Parathyroid adenoma (tissue), 2 donors: Measurements from ENCODE around the gene CGB5.
"Not testable (repeated sequence)": the region's sequence is repeated elsewhere in the genome, so short reads cannot be mapped to it uniquely, and the experiment has no call there.

Source experiments
- H2AFZ ChIP-seq: fragments of 300-600 bp; sonication (generic); one replicate; pipeline ENCODE4 v1.7.0; 2017; ENCODE audit warnings: antibody characterized with exemption, mild to moderate bottlenecking
- H3K27ac ChIP-seq: fragments of 300-600 bp; sonication (generic); one replicate; pipeline ENCODE4 v1.7.0; 2017
- H3K27me3 ChIP-seq: fragments of 300-600 bp; sonication (generic); one replicate; pipeline ENCODE4 v1.7.0; 2017; ENCODE audit warnings: low read length; ENCODE audit not compliant: control insufficient read depth, insufficient read depth
- H3K36me3 ChIP-seq: fragments of 300-600 bp; sonication (generic); one replicate; pipeline ENCODE4 v1.7.0; 2017; ENCODE audit warnings: low read length; ENCODE audit not compliant: control insufficient read depth, insufficient read depth
- H3K4me1 ChIP-seq: fragments of 300-600 bp; sonication (generic); one replicate; pipeline ENCODE4 v1.7.0; 2017; ENCODE audit warnings: control low read depth
- H3K4me2 ChIP-seq: fragments of 300-600 bp; sonication (generic); one replicate; pipeline ENCODE4 v1.7.0; 2017; ENCODE audit warnings: low read length
- H3K4me3 ChIP-seq: fragments of 300-600 bp; sonication (generic); one replicate; pipeline ENCODE4 v1.7.0; 2017; ENCODE audit warnings: low read depth, low read length
- H3K79me2 ChIP-seq: fragments of 300-600 bp; sonication (generic); one replicate; pipeline ENCODE4 v1.7.0; 2017; ENCODE audit warnings: control low read depth
- H3K9ac ChIP-seq: fragments of 300-600 bp; sonication (generic); one replicate; pipeline ENCODE4 v1.7.0; 2017; ENCODE audit warnings: mild to moderate bottlenecking
- H3K9me3 ChIP-seq: fragments of 300-600 bp; sonication (generic); one replicate; pipeline ENCODE4 v1.7.0; 2017; ENCODE audit warnings: low read length; ENCODE audit not compliant: control insufficient read depth
- CTCF ChIP-seq: fragments of 300-600 bp; sonication (generic); IDR thresholded peaks from one replicate; pipeline ENCODE4 v1.7.0; 2017; ENCODE audit warnings: antibody characterized with exemption, mild to moderate bottlenecking
- donor health status: primary hyperparathyroidism.

The CGB5 gene

GRCh38 chr19:49050376-49051033, 6.9 kb downstream of the CGB5 start:
- not testable (repeated sequence) for H3K4me2 ChIP-seq

GRCh38 chr19:49056101-49056901, 12.7 kb downstream of the CGB5 start:
- Histone ChIP-seq H3K4me3 (peak overlapping the region; percentile 70), H3K27ac (no peak overlapping the region), H3K9ac (no peak overlapping the region), H3K9me3 (no peaks in the 10 kb centered on the region), H3K4me2 (peak overlapping the region; percentile 99), H3K79me2 (no peaks in the 10 kb centered on the region), H3K27me3 (no peaks in the 10 kb centered on the region), H3K4me1 (peaks cover 4% of the 10 kb centered on the region), H2AFZ (peak overlapping the region; percentile 91), H3K36me3 (no peaks in the 10 kb centered on the region)
- TF ChIP-seq CTCF = peak; percentile 34

More at GRCh38 chr19:49050376-49051033, 6.9 kb downstream of the CGB5 start:
- H3K4me3 ChIP-seq, H3K9ac ChIP-seq, H3K4me1 ChIP-seq, H3K27ac ChIP-seq, H3K9me3 ChIP-seq, H3K79me2 ChIP-seq, H3K36me3 ChIP-seq, H2AFZ ChIP-seq, H3K27me3 ChIP-seq: not testable (repeated sequence)

GRCh38 chr19:49056902-49057596, 13.4 kb downstream of the CGB5 start:
- H3K79me2 ChIP-seq, H3K9me3 ChIP-seq, H3K4me1 ChIP-seq, H3K9ac ChIP-seq, H3K27ac ChIP-seq, H3K27me3 ChIP-seq, H3K36me3 ChIP-seq: not testable (repeated sequence)
- H3K4me2 ChIP-seq = peak overlapping the region; percentile 99
- H3K4me3 ChIP-seq = peak overlapping the region; percentile 70
- H2AFZ ChIP-seq = peak overlapping the region; percentile 91

GRCh38 chr19:49057636-49058234, 14.1 kb downstream of the CGB5 start, which contains the start of gene CGB7:
Gene CGB7 (minus strand): TSS chr19:49057749. CDS start chr19:49055375, 2,374 bp downstream.
- H2AFZ ChIP-seq = peak within 1 kb of the TSS; percentile 91
- H3K4me1 ChIP-seq = peaks cover 4% of the 10 kb centered on the region
- H3K4me3 ChIP-seq = peak within 1 kb of the TSS; percentile 70
- H3K9me3 ChIP-seq = no peaks in the 10 kb centered on the region
- no peak within 1 kb of the TSS for H3K9ac ChIP-seq
- H3K4me2 ChIP-seq = peak within 1 kb of the TSS; percentile 99
- no peak within 1 kb of the TSS for H3K27ac ChIP-seq
- no peaks in the 10 kb centered on the region for H3K79me2 ChIP-seq
- no peak for TF ChIP-seq CTCF
- H3K36me3 ChIP-seq = no peaks in the 10 kb centered on the region
- H3K27me3 ChIP-seq = no peaks in the 10 kb centered on the region

GRCh38 chr19:49058562-49058961, 14.9 kb downstream of the CGB5 start:
- no peak overlapping the region for H3K4me2 ChIP-seq
- H3K79me2 ChIP-seq = no peaks in the 10 kb centered on the region
- no peaks in the 10 kb centered on the region for H3K9me3 ChIP-seq
- H3K27me3 ChIP-seq = no peaks in the 10 kb centered on the region
- no peaks in the 10 kb centered on the region for H3K36me3 ChIP-seq
- H2AFZ ChIP-seq = no peak overlapping the region
- no peak for TF ChIP-seq CTCF
- H3K27ac ChIP-seq = no peak overlapping the region
- no peak overlapping the region for H3K9ac ChIP-seq
- H3K4me1 ChIP-seq = peaks cover 4% of the 10 kb centered on the region
- H3K4me3 ChIP-seq = no peak overlapping the region
